HuH-7 (cell line): Measurements from ENCODE around the gene ANKRD17.
"Not testable (repeated sequence)": the region's sequence is repeated elsewhere in the genome, so short reads cannot be mapped to it uniquely, and the experiment has no call there.

Experiments used
- DNase-seq: peaks from one replicate; pipeline ENCODE4 v3.0.0; 2011; ENCODE audit warnings: low spot score

Gene ANKRD17

GRCh38 chr4:73248416-73248815 lies 10.2 kb downstream of the ANKRD17 start:
- DNase-seq, result no peak

DNA sequence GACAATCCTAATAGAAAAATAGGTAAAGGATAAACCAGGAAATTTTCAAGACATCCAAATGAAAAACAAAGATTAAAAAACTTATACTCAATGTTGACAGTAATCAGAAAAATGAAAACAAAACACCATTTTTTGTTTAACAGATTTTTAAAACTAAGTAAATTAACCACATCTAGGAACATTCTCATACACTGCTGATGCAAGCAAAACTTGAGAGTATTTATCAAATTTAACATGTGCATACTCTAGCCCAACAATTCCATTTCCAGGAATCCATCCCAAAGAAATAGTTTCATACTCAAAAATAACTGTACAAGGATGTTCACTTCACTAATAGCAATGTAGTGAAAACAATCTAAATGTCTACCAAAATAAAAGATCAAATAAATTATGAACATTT lies 11.5 kb downstream of the ANKRD17 start:
- DNase-seq, result no peak

- DNase-seq, result no peak
These were observed 12.6 kb downstream of the ANKRD17 start for GRCh38 chr4:73245955-73246354.

DNA sequence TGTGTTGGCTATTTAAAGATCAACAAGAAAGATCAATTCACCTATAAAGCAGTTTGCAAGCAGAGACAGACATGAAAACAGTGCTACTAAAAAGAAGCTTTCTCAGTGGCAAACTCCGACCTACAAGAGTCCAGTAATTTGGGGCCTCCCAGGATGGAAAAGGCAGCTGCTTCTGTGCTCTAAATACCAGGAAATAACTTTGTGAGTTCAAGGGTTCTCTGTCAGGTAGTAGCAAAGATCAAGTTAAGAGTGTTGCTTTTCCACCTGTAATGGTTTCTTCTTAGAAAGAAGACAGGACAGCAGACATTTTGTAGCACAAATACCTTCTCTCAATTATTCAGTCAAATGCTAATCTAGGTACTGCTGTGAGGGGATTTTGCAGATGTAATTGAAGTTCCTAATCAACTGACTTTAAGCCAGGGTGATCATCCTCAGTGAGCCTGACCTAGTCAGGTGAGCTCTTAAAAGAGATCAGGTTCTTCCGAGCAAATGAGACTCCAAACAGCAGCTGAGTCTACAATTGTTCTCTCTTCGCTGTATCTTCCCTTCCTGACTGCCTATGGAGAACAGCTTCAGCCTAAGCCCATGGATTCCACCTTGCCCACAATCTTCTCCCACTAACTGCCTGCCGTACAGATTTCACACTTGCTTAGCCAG lies 13.5 kb downstream of the ANKRD17 start:
- no peak for DNase-seq

DNA sequence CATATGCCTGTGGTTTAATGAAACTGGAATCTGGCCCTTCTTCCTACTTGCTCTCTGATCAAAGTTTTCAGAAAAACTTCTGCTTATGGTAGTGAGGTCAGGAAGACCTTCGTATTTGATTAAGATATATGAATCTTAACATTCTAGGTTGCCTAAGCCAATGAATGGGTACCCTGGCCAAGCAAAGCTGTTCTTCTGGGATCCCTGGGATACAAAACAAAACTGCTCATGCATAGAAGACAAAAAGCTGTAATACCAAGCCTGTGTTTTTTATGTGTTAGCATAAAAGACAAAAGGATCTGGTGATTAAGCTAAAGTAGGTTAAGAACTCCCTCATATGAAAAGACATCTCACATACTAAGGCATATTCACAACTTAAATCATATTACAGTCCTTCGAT lies 21.6 kb downstream of the ANKRD17 start:
- DNase-seq, result no peak

DNA sequence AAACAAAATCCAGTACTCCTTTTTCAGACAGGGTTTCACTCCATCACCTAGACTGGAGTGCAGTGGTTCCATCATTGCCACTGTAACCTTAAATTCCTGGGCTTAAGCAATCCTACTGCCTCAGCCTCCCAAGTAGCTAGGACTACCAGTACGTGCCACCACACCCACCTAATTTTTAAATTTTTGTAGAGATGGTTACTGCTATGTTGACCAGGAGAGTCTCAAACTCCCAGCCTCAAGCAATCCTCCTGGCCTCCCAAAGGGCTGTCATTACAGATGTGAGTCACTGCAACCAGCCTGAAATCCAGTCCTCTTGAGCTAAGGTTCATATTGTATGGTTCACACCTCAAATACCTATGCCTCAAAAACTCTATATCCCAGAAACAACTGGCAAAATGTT lies 22.4 kb downstream of the ANKRD17 start:
- DNase-seq, result no peak

DNA sequence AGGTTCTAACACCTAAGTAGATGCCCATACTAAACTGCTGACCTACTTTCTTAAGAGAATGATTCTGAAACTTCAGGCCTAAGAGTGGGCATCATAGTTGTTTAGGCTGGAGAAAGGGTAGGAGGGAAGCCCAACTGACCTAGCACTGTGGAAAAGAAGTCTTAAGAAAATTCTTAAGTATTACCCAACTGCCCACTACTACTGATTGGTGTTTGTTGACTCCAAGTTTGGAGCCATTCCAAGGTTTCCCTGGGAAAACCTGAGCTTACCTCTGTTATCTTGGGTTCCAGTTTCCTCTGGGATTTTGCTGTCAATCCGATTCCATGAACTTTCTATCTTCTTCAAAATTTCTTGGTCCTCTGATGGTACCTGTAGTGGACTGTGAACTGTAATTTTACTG lies 23.9 kb downstream of the ANKRD17 start:
- DNase-seq, result no peak

DNA sequence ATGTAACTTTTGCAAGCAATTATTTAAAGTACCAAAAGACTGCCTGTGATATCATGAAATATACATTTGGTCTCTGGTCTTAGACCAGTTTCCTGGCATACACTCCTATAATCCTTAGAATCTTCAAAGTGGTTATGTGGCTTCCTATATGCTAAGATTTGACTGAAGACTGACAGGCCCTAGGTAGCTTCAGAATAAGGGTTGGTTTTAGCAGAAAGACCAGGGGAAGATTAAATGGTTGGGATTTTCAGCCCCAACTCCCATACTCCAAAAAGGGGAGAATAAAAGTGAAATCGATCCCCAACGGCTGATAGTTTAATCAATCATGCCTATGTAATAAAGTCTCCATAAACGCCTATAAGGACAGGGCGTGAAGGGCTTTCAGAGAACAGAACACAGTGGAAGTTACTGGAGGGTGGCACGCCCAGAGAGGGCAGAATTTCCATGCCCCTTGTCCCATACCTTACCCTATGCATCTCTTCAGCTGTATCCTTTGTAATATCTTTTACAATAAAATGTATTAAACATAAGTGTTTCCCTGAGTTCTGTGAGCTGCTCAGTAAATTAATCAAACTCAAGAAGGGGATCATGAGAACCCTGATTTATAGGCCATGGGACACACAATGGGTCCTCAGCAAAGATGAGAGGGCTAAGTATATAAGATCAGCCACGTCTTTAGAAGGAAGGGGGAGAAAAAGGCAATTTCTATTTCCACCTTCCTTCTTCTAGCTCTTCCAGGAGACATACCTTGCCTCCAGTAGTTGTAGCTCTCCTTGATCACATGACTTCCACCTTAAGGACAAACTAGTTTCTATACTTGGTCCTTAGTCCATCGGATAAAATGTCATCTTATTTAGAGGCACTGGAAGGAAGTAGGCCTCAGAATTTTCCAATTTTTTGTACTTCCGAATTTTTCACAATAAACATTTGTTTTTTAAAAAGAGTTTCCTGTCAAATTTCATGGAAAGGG lies 26.8 kb downstream of the ANKRD17 start:
- no peak for DNase-seq

DNA sequence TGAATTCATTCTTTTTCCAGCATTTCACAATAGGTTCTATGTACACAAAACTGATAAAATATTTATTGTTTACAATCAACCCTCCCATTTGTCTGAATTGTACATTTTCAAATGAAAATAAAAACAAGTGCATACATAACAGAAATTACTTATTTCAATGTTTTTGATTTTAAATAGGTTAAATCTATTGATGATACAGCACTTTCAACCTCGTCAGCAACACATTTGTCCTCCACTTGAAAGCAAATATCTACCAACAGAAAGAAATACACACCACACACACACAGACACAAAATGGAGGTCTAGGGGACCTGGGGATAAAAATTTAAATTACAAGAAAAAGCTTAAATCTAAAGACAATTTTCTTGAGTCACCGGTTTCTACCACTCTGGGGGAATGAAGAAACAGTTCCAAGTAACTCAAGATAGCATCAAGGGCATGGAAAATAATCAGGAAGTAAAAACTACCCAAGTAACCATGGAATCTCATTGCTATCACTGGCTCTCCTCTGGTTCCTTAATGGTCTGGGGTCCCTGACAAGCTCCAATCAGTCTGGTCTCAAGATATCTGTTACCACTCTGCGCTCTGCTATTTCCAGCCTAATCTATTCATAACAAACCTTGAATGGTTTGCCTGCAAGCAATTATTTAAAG lies 27.6 kb downstream of the ANKRD17 start:
- DNase-seq, result no peak

GRCh38 chr4:73228800-73229199 lies 29.8 kb downstream of the ANKRD17 start:
- not testable (repeated sequence) for DNase-seq

GRCh38 chr4:73224886-73225285 lies 33.7 kb downstream of the ANKRD17 start:
- no peak for DNase-seq

DNA sequence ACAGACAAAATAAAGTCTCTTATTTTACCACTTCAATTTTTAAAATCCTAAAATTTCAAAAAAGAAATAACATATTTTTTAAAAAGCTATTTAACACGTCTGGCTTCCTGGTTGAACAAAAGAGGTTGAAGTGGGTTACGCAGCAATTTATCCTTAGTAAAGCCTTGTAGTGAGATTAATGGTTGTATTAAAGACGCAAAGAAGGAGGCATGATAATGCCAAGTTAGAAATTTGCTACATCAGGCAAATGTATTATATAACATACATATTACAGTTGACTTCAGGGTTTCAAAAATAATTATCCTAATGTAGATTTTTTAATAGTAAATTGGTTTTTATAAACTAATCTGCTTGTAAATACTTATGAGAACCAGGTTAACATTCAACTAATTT lies 35.3 kb downstream of the ANKRD17 start:
- no peak for DNase-seq

DNA sequence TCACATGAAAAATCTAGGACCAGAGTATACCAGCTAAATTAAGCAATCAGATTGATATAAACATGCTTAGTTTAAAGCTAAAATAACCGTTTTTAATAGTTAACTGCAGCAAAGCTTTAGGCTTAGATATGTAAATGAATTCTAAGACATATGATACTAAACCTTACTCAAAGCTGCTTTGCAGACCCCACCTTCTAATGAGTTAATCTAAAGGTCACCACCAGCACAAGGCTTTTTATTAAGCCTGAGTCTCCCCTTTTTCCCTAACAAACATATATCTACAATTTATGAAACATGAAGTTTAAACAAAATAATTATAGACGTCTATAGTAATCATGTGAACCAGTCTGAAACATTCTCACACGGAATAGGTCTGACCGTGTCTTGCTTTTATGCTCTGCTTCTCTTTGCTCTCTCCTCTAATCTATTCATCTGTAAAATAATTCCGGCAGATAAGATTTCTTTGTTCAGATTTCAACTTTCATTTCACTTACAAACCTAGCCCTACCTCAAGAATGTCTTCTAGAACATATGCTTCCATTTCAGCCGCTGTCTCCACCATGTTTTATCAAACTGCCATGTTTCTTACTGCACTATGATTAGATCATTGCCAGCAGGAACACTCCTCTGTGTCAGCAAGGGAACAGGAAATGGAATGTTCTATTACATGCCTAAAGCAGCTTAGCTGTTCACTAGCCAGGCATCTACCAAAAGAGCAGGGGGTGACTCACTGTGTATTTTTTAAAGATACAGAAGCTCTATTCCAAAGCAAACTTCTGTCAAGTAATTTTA lies 35.9 kb downstream of the ANKRD17 start:
- DNase-seq, result peak; percentile 19

GRCh38 chr4:73221734-73222133 lies 36.9 kb downstream of the ANKRD17 start:
- no peak for DNase-seq

- no peak for DNase-seq
These were observed 37.8 kb downstream of the ANKRD17 start for GRCh38 chr4:73220815-73221214.

GRCh38 chr4:73213916-73214653 lies 44.5 kb downstream of the ANKRD17 start:
- DNase-seq, result no peak

DNA sequence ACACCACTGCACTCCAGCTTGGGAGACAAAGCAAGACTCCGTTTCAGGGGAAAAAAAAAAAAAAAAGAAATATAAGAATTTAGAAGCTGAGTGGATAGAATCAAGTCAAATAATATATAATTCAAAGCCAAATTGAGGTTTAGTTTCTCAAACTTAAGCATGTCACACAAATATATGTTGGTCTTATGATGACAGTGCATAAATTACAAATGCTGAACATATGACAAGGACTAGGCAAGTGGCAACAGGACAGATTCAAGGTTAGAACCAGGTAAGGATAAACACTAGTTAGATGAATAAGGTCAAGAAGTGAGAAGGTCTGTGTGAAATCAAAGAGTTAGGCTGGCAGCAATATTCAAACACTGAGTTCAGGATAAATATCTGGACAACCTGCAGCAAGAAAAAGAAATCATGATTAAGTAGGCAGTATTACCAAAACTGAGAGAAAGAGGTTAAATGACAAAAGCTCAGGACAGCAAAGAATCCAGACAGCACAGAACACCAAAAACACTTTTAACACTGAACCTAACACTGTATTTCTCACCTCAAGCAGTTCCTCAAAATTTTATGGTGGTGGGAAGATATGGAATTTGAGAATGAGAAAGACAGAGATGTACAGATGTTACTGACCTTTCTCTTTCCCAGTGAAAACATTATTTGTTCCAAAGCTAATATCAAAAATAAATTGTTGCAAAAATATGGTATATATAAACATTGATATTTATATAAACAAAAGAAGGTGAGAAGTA lies 45.4 kb downstream of the ANKRD17 start:
- no peak for DNase-seq

DNA sequence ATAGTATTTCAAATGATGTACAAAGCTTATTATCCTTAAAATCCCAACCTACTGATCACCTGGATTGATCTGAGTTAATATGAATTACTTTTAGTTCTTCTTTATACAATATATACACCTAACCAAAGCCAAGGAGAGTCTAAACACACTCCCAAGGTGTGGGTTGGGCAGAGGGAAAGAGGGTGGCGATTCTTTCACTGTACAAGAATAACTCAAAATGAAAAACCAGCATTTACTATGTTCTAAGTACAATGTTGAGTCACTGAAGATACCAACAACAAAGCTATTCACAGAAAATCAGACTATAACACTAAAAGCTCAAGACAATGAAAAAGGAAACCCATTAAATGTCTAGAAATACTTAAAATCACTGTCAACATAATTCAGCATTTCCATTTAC lies 46.6 kb downstream of the ANKRD17 start:
- no peak for DNase-seq

- DNase-seq, result no peak
These were observed 50.2 kb downstream of the ANKRD17 start for GRCh38 chr4:73208376-73208775.

DNA sequence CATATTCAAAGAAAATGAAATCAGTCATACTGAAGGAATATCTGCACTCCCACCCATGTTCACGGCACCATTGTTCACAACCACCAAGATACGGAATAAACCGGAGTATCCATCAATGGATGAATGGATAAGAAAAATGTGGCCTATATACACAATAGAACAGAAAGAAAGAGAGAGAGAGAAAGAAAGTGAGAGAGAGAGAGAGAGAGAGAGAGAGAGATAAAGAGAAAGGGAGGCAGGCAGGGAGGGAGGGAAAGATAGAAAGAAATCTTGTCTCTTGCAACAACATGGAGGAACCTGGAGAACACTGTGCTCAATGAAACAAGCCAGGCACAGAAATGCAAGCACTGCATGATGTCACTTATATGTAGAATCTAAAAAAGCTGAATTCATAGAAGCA lies 52.4 kb downstream of the ANKRD17 start:
- no peak for DNase-seq

GRCh38 chr4:73205482-73205881 lies 53.1 kb downstream of the ANKRD17 start:
- no peak for DNase-seq
